NCI-H2029 treated with DMSO at 0.1 percent for 48 hours (cell line): ENCODE measurements around the gene GCLC.
"Not testable (repeated sequence)": the region's sequence is repeated elsewhere in the genome, so short reads cannot be mapped to it uniquely, and the experiment has no call there.

Experiments used
- DNase-seq: peaks from one replicate; lab custom pipeline; 2025; lab: John Stamatoyannopoulos, UW

Gene GCLC

GRCh38 chr6:53492860-53493634 is 51.9 kb downstream of the GCLC start:
- peak; percentile 88 for DNase-seq

GRCh38 chr6:53487080-53487479 is 57.8 kb downstream of the GCLC start:
- DNase-seq, result no peak

- no peak for DNase-seq
These were observed 58.2 kb downstream of the GCLC start for GRCh38 chr6:53486679-53487078.

GRCh38 chr6:53484476-53485280 is 60.2 kb downstream of the GCLC start:
- peak; percentile 80 for DNase-seq

- DNase-seq, result no peak
These were observed 61.2 kb downstream of the GCLC start for GRCh38 chr6:53483423-53484353.

GRCh38 chr6:53481323-53481722 is 63.6 kb downstream of the GCLC start:
- no peak for DNase-seq

- not testable (repeated sequence) for DNase-seq
These were observed 64.1 kb downstream of the GCLC start for GRCh38 chr6:53480774-53481173.

GRCh38 chr6:53479871-53480270 is 65.0 kb downstream of the GCLC start:
- no peak for DNase-seq

GRCh38 chr6:53476964-53477363 is 67.9 kb downstream of the GCLC start:
- no peak for DNase-seq

GRCh38 chr6:53474010-53474409 is 70.9 kb downstream of the GCLC start:
- DNase-seq, result no peak

GRCh38 chr6:53469163-53469562 is 75.7 kb downstream of the GCLC start:
- DNase-seq, result no peak

GRCh38 chr6:53466257-53466656 is 78.6 kb downstream of the GCLC start:
- no peak for DNase-seq

GRCh38 chr6:53465732-53466131 is 79.2 kb downstream of the GCLC start:
- no peak for DNase-seq

GRCh38 chr6:53464927-53465460 is 79.9 kb downstream of the GCLC start:
- DNase-seq, result peak; percentile 31

GRCh38 chr6:53464483-53464882 is 80.4 kb downstream of the GCLC start:
- no peak for DNase-seq

GRCh38 chr6:53461696-53462095 is 83.2 kb downstream of the GCLC start:
- DNase-seq, result no peak

- no peak for DNase-seq
These were observed 83.8 kb downstream of the GCLC start for GRCh38 chr6:53461041-53461656.

GRCh38 chr6:53458105-53458866 is 86.6 kb downstream of the GCLC start:
- no peak for DNase-seq

- DNase-seq, result no peak
These were observed 88.1 kb downstream of the GCLC start for GRCh38 chr6:53456809-53457208.

GRCh38 chr6:53455678-53456077 is 89.2 kb downstream of the GCLC start:
- DNase-seq, result no peak

- no peak for DNase-seq
These were observed 93.7 kb downstream of the GCLC start for GRCh38 chr6:53451165-53451564.
